ENCODE results near the gene GIPC3.

GIPC3 gene

DNA sequence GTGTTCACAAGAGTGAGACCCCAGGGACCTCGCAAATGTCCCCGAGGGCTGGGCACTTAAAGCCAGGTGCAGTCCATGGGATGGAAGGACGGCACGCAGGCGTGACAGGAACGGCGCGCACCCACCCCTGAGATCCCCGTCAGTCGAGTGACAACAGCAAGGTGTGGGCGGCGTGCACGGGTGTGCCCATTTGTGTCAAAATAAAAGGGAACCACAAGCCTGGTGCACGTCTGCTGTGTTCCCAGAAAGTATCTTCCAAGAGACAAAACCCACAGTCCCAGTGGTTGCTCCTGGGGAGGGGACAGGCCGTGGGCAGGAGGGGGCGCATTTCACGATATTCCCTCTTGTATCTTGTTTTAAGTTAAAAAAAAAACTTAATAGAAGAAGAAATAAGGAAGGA is 57.0 kb downstream of the GIPC3 start:
- no peak for TF ChIP-seq CTCF (IDR thresholded peaks at IDR 0.05; ENCODE audit: control insufficient read depth, extremely low read depth, insufficient read depth)
- no peak for DNase-seq (ENCODE audit: low read depth)
- no peak overlapping the region for H3K4me3 ChIP-seq (ENCODE audit: low read depth, low read length)
